ENCODE results near the gene LAMP1. TPM values are rescaled to one million over a fixed set of nuclear protein-coding genes. Genes with fewer than 3 reads are reported as not detected.

Gene LAMP1
- total RNA-seq, 2 experiments from 2014 or later: 12.2 to 24.6 TPM

DNA sequence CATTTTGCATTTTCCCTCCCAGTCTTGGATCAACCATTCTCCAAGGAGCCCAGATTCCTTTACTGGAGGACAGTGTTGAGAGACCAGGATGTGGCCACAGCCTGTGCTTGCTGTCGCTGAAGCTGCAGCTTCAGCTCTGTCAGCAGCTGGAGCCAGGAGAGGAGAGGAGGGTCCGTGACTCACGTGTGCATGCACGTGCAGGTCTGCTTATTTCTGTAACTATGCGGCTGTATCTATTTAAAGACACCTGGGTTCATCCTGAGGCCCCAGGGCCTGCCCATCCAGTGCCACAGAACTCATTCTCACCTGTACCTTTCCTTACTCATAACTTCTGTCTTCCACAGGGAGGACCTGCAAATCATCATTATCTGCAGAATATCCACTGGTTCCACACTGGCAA is 8.2 kb upstream of the LAMP1 start:
- intact Hi-C loops (cut with micrococcal nuclease; ENCODE audit: unreplicated experiment): no loop called here
- DNase-seq (ENCODE audit: low spot score): no peak
- H3K36me3 ChIP-seq (ENCODE audit: insufficient read depth, low read length): no peaks in the 10 kb centered on the region
- CTCF ChIA-PET (ENCODE audit: unreplicated experiment): no interaction called here
- no peak overlapping the region for H3K4me3 ChIP-seq (ENCODE audit: low read depth, low read length, poor library complexity, severe bottlenecking)
- H3K9me3 ChIP-seq (ENCODE audit: low read length): no peaks in the 10 kb centered on the region
- no peak overlapping the region for H3K27ac ChIP-seq (ENCODE audit: low read depth, low read length, poor library complexity, severe bottlenecking)
- no peaks in the 10 kb centered on the region for H3K79me2 ChIP-seq (ENCODE audit: insufficient read depth, low read depth, low read length)
- TF ChIP-seq CTCF (conservative IDR thresholded peaks at IDR 0.05; ENCODE audit: low read length) (no peak), EZH2phosphoT487 (IDR thresholded peaks at IDR 0.05; ENCODE audit: borderline replicate concordance, low read depth, low read length) (no peak)
- no TSS peak for BruUV-seq (replicated peaks)
- no peak overlapping the region for H2AFZ ChIP-seq (ENCODE audit: low read length)
- H4K20me1 ChIP-seq (ENCODE audit: insufficient read depth, low read length): no peaks in the 10 kb centered on the region
- H3K4me2 ChIP-seq (ENCODE audit: low read length): no peak overlapping the region
- POLR2A ChIA-PET: no interaction called here
- H3K9me2 ChIP-seq (ENCODE audit: insufficient read depth, low read length): no peaks in the 10 kb centered on the region
- no peaks in the 10 kb centered on the region for H3K4me1 ChIP-seq (ENCODE audit: insufficient read depth, low read length, poor library complexity, severe bottlenecking)

DNA sequence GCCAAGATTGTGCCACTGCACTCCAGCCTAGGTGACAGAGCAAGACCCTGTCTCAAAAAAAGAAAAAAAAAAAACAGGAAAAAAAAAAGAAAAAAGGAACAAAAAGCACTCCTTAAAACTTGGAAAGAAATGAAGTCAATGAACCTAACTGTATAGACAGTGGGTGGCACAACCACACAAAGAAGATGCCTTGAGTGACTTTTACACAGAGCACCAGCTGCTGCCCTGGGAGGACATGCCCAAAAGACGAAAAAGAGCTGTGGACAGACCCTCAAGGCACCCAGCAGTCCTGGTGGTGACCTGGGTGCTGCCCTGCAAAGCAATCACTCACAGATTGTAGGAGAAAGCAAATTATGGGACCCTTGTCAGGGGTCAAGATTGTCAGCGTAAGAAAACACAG is 5.9 kb upstream of the LAMP1 start:
- H3K9me2 ChIP-seq (ENCODE audit: insufficient read depth, low read length): no peaks in the 10 kb centered on the region
- CTCF ChIA-PET (ENCODE audit: unreplicated experiment): no interaction called here
- H3K9me3 ChIP-seq (ENCODE audit: low read length): no peaks in the 10 kb centered on the region
- no peaks in the 10 kb centered on the region for H3K79me2 ChIP-seq (ENCODE audit: insufficient read depth, low read depth, low read length)
- H3K27ac ChIP-seq (ENCODE audit: low read depth, low read length, poor library complexity, severe bottlenecking): no peak overlapping the region
- no TSS peak for BruUV-seq (replicated peaks)
- H3K4me3 ChIP-seq (ENCODE audit: low read depth, low read length, poor library complexity, severe bottlenecking): no peak overlapping the region
- H3K4me1 ChIP-seq (ENCODE audit: insufficient read depth, low read length, poor library complexity, severe bottlenecking): no peaks in the 10 kb centered on the region
- POLR2A ChIA-PET: no interaction called here
- TF ChIP-seq EZH2phosphoT487 (IDR thresholded peaks at IDR 0.05; ENCODE audit: borderline replicate concordance, low read depth, low read length): no peak
- TF ChIP-seq CTCF (conservative IDR thresholded peaks at IDR 0.05; ENCODE audit: low read length): no peak
- no peak overlapping the region for H3K4me2 ChIP-seq (ENCODE audit: low read length)
- no peaks in the 10 kb centered on the region for H3K36me3 ChIP-seq (ENCODE audit: insufficient read depth, low read length)
- H2AFZ ChIP-seq (ENCODE audit: low read length): no peak overlapping the region
- DNase-seq (ENCODE audit: low spot score): no peak
- H4K20me1 ChIP-seq (ENCODE audit: insufficient read depth, low read length): no peaks in the 10 kb centered on the region
- intact Hi-C loops (cut with micrococcal nuclease; ENCODE audit: unreplicated experiment): no loop called here

DNA sequence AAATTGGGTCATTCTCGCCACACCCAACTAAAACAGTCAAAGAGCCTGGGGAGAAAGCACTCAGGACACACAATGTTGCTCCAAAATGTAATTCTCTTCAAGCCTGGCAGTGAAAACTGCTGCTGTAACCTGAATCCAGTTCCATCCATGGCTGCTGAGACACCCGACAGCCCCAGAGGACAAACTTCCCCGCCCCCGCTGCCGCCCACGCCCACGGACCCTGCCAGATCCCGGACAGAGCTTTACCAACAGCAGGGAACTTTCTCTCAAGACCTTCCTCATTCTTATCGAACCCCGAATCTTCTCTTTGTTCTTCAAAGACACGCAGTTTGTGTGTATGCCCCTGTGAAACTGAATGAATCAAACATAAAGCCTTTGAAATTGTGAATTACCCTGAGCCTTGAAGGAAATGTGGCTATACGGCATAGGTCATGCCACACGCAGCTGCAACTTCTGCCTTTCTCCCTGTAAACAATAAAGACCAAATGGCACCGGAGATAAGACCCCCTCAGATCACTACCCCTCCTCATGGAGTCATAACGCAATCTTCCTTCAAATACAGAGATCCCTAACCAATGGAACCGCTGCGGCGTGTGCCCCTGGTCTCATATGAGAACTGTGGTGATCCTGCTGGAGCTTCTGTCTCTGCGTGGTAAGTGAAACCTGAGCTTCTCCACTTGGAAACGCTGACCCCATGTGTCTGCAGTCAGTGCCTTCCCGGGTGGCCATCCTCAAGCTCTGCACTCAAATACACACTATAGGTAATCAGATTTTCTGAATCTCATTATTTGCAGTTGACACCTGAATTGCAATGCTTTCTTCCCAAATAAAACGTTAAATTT is 4.8 kb upstream of the LAMP1 start:
- Histone ChIP-seq H3K4me3 (ENCODE audit: low read depth, low read length, poor library complexity, severe bottlenecking) (no peak overlapping the region), H3K79me2 (ENCODE audit: insufficient read depth, low read depth, low read length) (no peaks in the 10 kb centered on the region), H3K36me3 (ENCODE audit: insufficient read depth, low read length) (no peaks in the 10 kb centered on the region), H3K4me1 (ENCODE audit: insufficient read depth, low read length, poor library complexity, severe bottlenecking) (no peaks in the 10 kb centered on the region), H3K9me2 (ENCODE audit: insufficient read depth, low read length) (no peaks in the 10 kb centered on the region), H2AFZ (ENCODE audit: low read length) (no peak overlapping the region), H3K9me3 (ENCODE audit: low read length) (no peaks in the 10 kb centered on the region), H4K20me1 (ENCODE audit: insufficient read depth, low read length) (no peaks in the 10 kb centered on the region), H3K4me2 (ENCODE audit: low read length) (no peak overlapping the region), H3K27ac (ENCODE audit: low read depth, low read length, poor library complexity, severe bottlenecking) (no peak overlapping the region)
- intact Hi-C loops (cut with micrococcal nuclease; ENCODE audit: unreplicated experiment): no loop called here
- DNase-seq (ENCODE audit: low spot score): no peak
- ChIA-PET POLR2A (no interaction called here), CTCF (ENCODE audit: unreplicated experiment) (no interaction called here)
- BruUV-seq (replicated peaks): no TSS peak
- no peak for TF ChIP-seq EZH2phosphoT487 (IDR thresholded peaks at IDR 0.05; ENCODE audit: borderline replicate concordance, low read depth, low read length)
- no peak for TF ChIP-seq CTCF (conservative IDR thresholded peaks at IDR 0.05; ENCODE audit: low read length)

Data from OCI-LY7 (cell line).